Left kidney (tissue), 2 donors: Measurements from ENCODE around the gene APOL4. TPM values are rescaled to one million over a fixed set of nuclear protein-coding genes. Genes with fewer than 3 reads are reported as not detected.
"Not testable (repeated sequence)": the region's sequence is repeated elsewhere in the genome, so short reads cannot be mapped to it uniquely, and the experiment has no call there.

Experiments used
- DNase-seq: peaks from one replicate; pipeline ENCODE4 v3.0.0-alpha.2; 2013
- polyA plus RNA-seq: library from polyadenylated mRNA; unstranded; fragments of 120-200 nt; gene quantifications from one replicate; pipeline ENCODE4 v1.2.1, GENCODE V29; 2013; ENCODE audit not compliant: insufficient read length

Gene APOL4
- polyA plus RNA-seq, 1 donor = 10.9 TPM

DNA sequence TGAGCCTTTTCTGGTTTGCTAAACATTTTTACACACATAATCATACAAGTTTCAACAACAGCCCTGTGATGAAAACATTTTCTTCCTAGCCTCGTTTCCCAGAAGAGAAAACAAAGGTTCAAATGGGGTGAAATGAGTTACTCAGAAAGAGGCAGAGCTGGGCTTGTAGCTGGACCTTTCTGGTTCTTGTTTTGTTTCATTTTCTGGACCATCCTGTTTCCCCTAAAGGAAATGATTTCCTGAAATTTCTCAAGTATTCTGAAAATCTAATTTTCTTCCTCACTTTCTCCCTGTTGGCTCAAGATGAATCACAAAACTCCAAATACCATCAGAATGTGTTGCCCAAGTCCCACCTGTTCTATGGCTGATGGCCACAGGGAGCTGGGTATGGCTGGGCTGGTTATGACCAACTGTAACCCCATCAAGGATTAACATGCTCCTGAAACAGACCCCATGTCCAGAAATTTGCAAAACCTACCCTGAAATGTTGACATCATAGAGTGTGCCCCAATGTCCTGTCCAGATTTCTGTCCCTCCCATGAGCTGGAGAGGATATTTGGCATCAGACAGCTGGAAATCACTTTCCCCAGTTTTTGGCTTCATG lies 6.7 kb upstream of the APOL4 start:
- no peak for DNase-seq

DNA sequence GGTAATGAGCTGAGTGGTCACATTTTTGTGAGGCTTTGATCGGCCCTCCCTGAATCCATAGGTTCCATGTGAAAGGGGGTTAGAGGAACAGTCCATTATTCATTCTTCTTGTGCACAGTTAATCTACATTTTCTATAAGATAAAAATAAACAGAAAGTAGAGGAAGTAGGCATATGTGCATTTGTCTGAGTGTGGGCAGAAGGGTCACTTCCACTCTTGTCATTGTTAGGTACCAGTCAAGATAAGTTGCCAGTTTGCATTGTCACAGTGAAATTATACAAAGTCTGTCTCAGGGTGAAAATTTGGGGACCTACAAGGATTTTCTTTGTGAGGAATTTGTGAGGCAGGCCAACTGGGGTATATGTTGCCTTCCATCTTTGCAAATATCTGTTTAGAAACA lies 4.6 kb upstream of the APOL4 start:
- DNase-seq = no peak

DNA sequence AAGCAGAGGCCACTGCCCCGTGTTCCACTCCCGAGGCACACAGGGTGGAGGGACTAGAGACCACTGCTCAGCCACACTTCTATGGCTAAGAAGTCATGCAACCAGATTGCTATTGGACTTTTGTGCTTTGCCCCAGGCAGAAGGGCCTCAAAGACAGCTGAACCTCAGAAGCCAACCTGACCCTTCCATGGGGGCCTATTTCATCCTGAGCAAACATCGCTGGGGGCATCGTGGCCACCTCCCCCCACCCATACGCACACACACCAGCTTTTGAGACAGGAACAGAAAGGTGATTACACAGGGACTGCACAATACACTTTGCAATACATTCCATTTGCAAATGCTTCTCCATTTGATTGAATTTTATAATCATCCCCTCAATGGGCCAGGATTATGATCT lies 4.0 kb upstream of the APOL4 start:
- DNase-seq = not testable (repeated sequence)

DNA sequence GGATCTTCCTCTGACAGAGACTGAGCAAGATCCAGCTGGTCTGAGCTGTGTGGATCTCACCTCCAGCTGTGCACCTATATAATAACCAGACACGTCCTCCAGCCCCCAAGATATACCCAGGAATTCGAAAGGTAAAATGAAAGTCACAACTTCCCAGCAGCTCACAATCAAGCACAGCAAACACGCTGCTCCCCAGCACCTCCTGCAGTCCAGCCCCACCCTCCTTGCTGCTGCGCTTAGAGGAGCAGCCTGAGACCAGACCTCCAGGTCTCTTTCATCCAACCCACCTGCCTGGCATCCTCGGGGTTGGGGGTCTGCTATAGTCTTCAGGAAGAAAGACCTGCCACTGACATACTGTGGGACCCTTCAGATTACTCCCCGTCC lies 3.0 kb upstream of the APOL4 start:
- no peak for DNase-seq

DNA sequence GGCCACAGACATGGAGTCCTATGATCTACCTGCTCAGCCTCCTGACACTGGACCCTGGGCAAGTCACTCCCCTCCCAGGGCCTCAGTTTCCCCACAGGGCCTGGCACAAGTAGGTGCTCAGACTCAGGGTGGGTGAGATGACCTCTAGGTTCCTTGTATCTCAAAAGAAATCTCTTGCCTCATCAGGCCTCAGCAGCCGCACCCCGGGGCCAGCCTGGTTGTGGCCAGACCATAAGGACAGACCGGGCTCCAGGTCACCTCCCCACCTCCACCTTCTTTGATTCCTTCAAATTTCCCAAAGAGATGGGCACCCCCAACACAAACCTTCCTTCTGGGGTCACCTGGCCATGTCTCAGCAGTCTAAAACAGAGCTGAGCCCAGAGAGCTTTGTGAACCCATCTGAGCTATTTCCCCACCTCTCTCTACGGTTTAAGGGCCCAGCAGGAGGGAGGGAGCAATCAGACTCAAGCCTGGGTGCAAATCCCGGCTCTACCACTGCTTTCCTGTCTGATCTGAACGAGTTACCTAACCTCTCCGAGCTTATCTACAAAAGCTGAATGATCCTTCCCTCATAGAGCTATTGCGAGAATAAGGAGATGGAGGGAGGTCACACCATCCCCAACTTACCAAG lies 2.5 kb upstream of the APOL4 start:
- DNase-seq = no peak

DNA sequence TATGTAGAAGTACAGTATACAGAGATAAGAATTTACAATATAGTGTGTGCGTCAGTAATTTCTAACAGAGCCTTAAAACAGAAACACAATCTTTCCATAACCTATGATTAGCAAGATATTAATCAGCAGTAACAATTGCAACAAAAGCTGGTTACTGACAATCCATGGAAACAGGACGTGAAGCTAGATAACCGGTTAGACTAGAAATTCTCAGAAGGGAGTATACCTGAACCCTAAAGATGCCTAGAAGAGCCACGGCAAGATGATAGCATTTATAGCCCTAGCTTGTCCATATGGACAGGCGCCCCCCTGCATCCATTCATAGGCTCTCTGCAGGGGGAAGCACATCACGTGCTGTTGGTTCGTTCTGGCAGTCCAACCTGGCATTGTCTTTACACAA lies 1.8 kb upstream of the APOL4 start:
- DNase-seq = not testable (repeated sequence)

GRCh38 chr22:36202906-36203305 lies 1.3 kb upstream of the APOL4 start:
- not testable (repeated sequence) for DNase-seq

- not testable (repeated sequence) for DNase-seq
Observed at GRCh38 chr22:36201025-36201424, 584 bp downstream of the APOL4 start.

DNA sequence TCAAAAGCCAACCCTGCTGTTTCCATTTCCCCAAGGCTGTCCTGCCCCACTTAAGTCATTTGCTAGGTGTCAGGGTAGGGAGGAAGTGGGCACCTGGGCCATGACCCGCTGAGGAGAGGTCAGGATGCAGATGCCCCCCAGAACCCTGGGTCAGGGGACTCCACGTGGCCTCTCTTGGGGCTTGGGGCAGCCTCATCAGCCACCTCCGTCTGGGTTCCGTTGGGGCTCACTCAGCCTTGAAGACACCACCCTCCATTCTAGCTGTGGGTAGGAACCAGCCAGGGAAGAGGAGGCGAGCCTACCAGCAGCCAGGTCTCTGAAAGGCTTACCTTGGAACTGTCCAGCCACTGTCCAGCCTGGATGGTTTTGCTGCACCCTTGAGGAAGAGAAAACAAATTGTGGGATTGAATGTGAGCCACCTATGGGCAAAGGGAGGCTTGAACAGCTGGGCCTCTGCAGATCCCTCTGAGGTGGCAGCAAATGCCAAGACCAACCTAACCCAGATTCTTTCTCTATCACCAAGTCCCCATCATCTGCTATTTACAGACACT lies 2.5 kb downstream of the APOL4 start:
- no peak for DNase-seq

GRCh38 chr22:36198536-36198935 lies 3.1 kb downstream of the APOL4 start:
- no peak for DNase-seq

- DNase-seq = no peak
Observed at GRCh38 chr22:36197514-36198146, 4.0 kb downstream of the APOL4 start.

- no peak for DNase-seq
Observed at GRCh38 chr22:36197065-36197440, 4.6 kb downstream of the APOL4 start.

DNA sequence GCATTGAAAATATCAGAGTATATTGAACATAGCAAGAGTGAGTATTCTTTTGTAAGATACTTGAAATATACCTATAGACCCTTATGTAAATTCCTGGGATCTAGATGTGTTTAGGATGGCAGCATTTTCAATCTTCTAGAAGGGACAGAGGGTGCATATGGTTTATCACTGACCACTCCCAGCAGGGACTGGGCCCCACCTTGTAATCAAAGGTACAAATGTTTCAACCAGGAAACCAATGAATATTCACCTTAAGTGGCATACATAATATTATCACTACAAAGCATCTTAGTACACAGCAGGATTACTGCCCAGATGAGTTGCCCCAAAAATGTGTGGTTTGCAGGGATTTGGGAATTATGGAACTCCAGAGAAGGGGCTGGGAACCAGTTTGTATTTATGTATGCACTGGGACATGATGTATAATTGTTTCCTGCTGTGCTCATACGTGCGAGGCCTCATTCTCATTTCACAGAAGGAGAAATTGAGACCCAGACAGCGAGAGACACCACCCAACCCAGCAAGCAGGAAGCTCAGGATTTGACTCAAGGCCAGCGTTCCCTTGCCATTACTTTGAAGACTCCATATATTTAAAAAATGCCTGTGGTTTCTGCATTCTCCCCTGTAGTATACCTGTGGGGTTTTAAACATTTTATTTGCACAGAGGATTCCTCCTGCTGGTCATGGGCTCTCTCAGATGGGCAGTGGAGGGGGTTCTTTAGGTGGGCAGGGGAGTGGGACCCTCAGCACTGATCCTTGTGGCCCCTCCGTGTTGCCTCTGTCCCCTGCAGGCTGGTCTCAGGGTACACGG lies 5.2 kb downstream of the APOL4 start:
- no peak for DNase-seq

DNA sequence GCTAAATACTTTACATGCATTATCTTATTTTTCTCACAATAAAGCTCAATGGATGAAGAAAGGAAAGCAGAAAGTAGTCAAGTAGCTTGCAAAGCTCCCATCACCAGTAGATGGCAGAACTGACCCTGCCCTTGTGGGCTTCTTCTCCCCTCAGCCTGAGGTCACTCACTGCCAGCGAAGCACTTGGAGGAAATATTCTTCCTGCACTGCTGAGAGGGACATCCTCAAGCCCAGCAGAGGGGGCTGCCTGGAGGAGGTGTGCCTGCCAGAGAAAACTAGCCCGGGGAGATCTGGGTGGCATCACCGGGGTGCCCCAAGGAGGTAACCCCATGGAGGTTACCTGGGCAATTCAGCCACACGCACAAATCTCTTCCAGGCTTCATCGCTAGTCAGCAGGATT lies 6.6 kb downstream of the APOL4 start:
- DNase-seq = peak; percentile 40

- DNase-seq = no peak
Observed at GRCh38 chr22:36194385-36194784, 7.2 kb downstream of the APOL4 start.

- no peak for DNase-seq
Observed at GRCh38 chr22:36193577-36193976, 8.0 kb downstream of the APOL4 start.

- no peak for DNase-seq
Observed at GRCh38 chr22:36193171-36193570, 8.4 kb downstream of the APOL4 start.

GRCh38 chr22:36192542-36192941 lies 9.1 kb downstream of the APOL4 start:
- DNase-seq = no peak

DNA sequence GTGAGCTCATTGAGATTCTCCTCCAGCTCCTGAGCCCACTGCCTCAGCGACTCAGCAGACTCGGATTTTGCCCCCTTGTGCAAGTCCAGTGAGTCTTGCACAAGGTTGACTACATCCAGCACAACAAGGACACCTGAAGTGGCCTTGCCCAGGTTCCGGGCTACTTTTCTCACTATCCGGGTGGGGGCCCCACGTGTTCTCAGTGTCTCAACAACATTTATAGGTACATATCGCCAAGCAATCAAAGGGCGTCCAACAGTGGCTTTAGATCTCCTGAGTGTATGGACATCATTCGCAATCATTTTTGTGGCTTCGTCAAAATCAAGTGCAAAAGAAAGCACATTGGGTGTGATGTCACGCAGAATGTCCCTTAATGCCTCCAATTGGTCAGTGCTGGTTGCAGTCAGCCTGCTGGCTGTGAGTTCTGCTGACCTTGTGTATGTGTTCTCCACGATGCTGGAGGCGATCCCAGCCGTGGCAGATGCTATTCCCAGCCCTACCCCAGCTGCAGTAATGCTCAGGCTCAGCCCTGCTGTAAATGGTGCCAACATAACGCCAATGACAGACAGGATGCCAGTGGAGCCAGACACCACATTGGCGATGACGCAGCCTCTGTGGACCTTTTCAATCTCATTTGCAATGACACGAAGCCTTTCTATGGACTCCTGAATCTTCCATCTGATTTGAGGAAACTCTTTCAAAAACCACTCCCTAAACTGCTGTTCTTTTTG lies 10.3 kb downstream of the APOL4 start:
- DNase-seq = no peak

GRCh38 chr22:36187862-36188261 lies 13.7 kb downstream of the APOL4 start:
- not testable (repeated sequence) for DNase-seq

DNA sequence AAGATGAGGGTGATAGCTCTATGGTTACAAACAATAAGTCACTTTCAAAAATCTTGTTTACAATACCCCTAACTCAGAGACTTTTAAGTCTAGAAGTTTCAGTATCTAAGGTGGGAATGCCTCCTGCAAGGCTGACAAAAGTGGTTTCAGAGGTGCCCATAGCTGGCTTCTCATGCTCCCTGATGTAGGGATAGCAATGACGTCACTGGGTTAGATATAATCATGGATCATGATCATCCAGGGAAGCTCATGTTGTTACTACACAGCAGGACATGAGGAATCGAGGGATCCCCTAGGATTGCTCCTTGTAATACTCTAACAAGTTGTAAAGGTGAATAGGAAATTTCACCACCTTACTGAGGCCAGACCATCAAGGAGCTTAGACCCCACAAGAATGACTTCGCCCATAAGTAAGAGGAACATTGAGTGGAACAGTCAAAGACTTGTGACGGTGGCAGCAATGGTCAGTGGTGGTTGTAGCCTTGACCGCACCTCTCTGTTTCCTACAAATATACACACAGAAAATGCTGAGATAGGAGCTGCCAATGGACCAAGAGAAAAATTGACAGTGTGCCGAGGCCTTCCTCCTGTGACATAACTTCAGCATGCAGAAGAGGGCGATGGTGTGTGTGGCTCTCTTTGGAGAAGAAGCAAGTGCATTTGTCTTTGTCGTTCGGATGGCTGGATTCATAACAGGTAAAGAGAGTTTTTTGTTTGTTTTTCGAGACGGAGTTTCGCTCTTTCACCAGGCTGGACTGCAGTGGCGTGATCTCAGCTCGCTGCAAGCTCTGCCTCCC lies 15.6 kb downstream of the APOL4 start:
- DNase-seq = no peak
